Thyroid gland (tissue), 4 donors: Measurements from ENCODE around the gene APOH. TPM values are rescaled to one million over a fixed set of nuclear protein-coding genes. Genes with fewer than 3 reads are reported as not detected.

Experiments used
- DNase-seq, 2 donors: peaks; one replicate each; pipeline ENCODE4 v3.0.0-alpha.2; 2019
- H3K27ac ChIP-seq, 3 donors: fragments of 200-600 bp; sonication (generic); 1 replicate in 2 of 3; 2 replicates in 1 of 3; pipeline ENCODE4 v1.5.1; 2016 to 2019; ENCODE audit warnings: mild to moderate bottlenecking in 1 of 3, moderate library complexity in 1 of 3
- H3K27me3 ChIP-seq: fragments of 200-600 bp; sonication (generic); one replicate; pipeline ENCODE4 v1.5.1; 2019
- H3K36me3 ChIP-seq, 2 donors: fragments of 200-600 bp; sonication (generic); one replicate each; pipeline ENCODE4 v1.5.1; 2016 to 2019
- H3K4me1 ChIP-seq, 2 donors: fragments of 200-600 bp; sonication (generic); one replicate each; pipeline ENCODE4 v1.5.1; 2017 to 2019
- H3K4me3 ChIP-seq, 3 donors: fragments of 200-600 bp; sonication (generic); replicated peaks in 1 of 3; 1 replicate in 2 of 3; 2 replicates in 1 of 3; pipeline ENCODE4 v1.5.1; 2016; ENCODE audit warnings: mild to moderate bottlenecking in 1 of 3
- H3K9me3 ChIP-seq: fragments of 200-600 bp; sonication (generic); one replicate; pipeline ENCODE4 v1.5.1; 2017
- POLR2A ChIP-seq, 2 donors: fragments of 450-650 bp; IDR thresholded peaks; one replicate each; pipeline ENCODE4 v1.6.1; 2017; ENCODE audit warnings: antibody characterized with exemption in 2 of 2, mild to moderate bottlenecking in 2 of 2, moderate library complexity in 1 of 2
- WGBS, 2 donors: methylation state at CpG; one replicate each; pipeline ENCODE4 v1.1.5; 2017; 5-methylcytosine and 5-hydroxymethylcytosine counted together
- intact Hi-C: fragments of 100-400 bp; cut with DNase I; formaldehyde crosslinking; loops from one replicate; pipeline ENCODE4 v1.15.1; 2023
- total RNA-seq, 4 donors: library from RNA; depleted of rRNA; stranded (reverse); fragments of >200 nt; gene quantifications; one replicate each; pipeline ENCODE4 v1.2.3, GENCODE V29; 2016
- TF ChIP-seq, protein P1 (sequence below), 6 experiments: fragments of 200-600 bp in 3 of 6; fragments of 450-650 bp in 3 of 6; sonication (generic) in 3 of 6; IDR thresholded peaks; one replicate each; pipeline ENCODE4 v1.5.1; 2016 to 2019; ENCODE audit warnings: antibody characterized with exemption in 6 of 6, mild to moderate bottlenecking in 2 of 6, inconsistent platforms in 1 of 6, moderate library complexity in 1 of 6

Gene APOH
- total RNA-seq, 4 donors from 2014 or later = not detected

DNA sequence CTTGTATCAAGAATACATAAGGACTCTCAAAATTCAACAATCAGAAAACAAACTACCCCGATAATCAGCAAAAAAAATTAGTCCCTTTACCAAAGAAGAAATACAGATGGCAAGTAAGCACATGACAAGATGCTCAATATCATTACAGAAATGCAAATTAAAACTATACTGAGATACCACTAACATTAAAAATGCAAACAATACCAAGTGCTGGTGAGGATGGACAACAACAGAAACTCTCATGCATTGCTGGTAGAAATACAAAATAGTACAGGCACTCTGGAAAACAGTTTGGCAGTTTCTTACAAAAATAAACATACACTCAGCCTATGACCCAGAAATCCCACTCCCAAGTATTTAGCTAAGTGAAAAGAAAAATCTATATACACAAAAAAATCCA, 44.8 kb downstream of the APOH start:
- WGBS, 2 donors = 95 to 96% methylated on average over 1 of the region's 1 CpG
- TF ChIP-seq POLR2A (IDR thresholded peaks at IDR 0.05) = no peak
- TF ChIP-seq, protein P1, sequence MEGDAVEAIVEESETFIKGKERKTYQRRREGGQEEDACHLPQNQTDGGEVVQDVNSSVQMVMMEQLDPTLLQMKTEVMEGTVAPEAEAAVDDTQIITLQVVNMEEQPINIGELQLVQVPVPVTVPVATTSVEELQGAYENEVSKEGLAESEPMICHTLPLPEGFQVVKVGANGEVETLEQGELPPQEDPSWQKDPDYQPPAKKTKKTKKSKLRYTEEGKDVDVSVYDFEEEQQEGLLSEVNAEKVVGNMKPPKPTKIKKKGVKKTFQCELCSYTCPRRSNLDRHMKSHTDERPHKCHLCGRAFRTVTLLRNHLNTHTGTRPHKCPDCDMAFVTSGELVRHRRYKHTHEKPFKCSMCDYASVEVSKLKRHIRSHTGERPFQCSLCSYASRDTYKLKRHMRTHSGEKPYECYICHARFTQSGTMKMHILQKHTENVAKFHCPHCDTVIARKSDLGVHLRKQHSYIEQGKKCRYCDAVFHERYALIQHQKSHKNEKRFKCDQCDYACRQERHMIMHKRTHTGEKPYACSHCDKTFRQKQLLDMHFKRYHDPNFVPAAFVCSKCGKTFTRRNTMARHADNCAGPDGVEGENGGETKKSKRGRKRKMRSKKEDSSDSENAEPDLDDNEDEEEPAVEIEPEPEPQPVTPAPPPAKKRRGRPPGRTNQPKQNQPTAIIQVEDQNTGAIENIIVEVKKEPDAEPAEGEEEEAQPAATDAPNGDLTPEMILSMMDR (IDR thresholded peaks at IDR 0.05) = no peak
- H3K27me3 ChIP-seq = no peaks in the 10 kb centered on the region
- no peaks in the 10 kb centered on the region for H3K9me3 ChIP-seq
- no peaks in the 10 kb centered on the region for H3K36me3 ChIP-seq
- no peak for DNase-seq
- intact Hi-C loops = no loop called here
- no peak overlapping the region for H3K27ac ChIP-seq
- H3K4me1 ChIP-seq = no peaks in the 10 kb centered on the region
- no peak overlapping the region for H3K4me3 ChIP-seq

DNA sequence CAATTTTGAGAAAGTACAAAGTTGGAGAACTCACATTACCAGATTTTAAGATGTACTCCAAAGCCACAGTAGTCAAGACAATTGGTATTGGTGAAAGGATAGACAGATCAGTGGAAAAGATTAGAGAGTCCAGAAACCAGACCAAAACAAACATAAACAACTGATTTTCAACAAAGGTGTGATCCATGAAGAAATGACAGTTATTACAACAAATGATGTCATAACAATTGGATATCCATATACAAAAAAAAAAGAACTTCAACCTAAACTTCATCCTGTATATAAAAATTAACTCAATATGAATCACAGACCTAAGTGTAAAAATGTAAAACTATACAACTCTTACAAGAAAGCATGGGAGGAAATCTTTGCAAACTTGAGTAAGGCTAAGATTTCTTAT, 45.7 kb downstream of the APOH start:
- intact Hi-C loops = no loop called here
- no peak for DNase-seq
- Histone ChIP-seq H3K27me3 (no peaks in the 10 kb centered on the region), H3K4me1 (no peaks in the 10 kb centered on the region), H3K4me3 (no peak overlapping the region), H3K36me3 (no peaks in the 10 kb centered on the region), H3K27ac (no peak overlapping the region), H3K9me3 (no peaks in the 10 kb centered on the region)
- no peak for TF ChIP-seq POLR2A (IDR thresholded peaks at IDR 0.05)
- TF ChIP-seq, protein P1 (IDR thresholded peaks at IDR 0.05) = no peak

DNA sequence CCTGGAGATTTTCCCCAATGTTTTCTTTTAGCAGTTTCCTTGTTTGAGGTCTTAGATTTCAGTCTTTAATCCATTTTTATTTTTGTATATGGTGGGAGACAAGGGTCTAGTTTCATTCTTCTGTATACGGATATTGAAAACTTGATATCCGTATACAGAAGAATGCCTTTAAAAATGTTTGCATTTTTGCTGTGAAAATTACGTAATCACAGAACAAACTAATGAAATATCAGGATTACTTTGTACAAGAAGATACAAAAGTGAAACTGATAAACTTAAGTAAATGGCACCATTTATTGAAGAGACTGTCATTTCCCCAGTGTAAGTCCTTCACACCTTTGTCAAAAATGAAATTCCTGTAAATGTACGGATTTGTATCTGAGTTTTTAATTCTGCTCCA, 50.6 kb downstream of the APOH start:
- WGBS, 2 donors = 97 to 98% methylated on average over 4 of the region's 4 CpGs
- TF ChIP-seq, protein P1 (IDR thresholded peaks at IDR 0.05) = no peak
- no peak for TF ChIP-seq POLR2A (IDR thresholded peaks at IDR 0.05)

DNA sequence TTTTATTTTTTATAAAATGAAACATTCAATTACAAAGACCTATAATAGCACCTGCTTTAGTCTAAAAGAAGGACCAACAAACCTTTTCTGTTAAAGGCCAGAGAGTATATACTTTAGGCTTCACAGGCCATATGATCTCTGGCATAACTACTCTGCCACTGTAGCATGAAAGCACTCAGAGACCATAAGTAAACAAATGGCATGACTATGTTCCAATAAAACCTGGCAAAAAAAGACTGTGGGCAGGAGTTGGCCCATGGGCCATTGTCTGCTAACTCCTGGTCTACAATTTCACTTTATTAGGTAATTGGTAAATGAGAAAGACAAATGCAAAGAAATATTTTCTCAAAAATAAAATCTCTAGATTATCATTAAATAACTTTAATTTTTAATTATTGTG, 52.2 kb downstream of the APOH start:
- Histone ChIP-seq H3K9me3 (no peaks in the 10 kb centered on the region), H3K4me3 (no peak overlapping the region), H3K4me1 (peaks cover 4% of the 10 kb centered on the region in 2 donors), H3K27me3 (no peaks in the 10 kb centered on the region), H3K36me3 (no peaks in the 10 kb centered on the region), H3K27ac (no peak overlapping the region)
- intact Hi-C loops = no loop called here
- no peak for TF ChIP-seq POLR2A (IDR thresholded peaks at IDR 0.05)
- TF ChIP-seq, protein P1 (IDR thresholded peaks at IDR 0.05) = no peak
- no peak for DNase-seq

More for the DNA sequence above, 50.6 kb downstream of the APOH start:
- Histone ChIP-seq H3K27me3 (no peaks in the 10 kb centered on the region), H3K4me1 (no peaks in the 10 kb centered on the region), H3K27ac (no peak overlapping the region), H3K9me3 (no peaks in the 10 kb centered on the region), H3K36me3 (no peaks in the 10 kb centered on the region), H3K4me3 (no peak overlapping the region)
- intact Hi-C loops = no loop called here
- DNase-seq = no peak

DNA sequence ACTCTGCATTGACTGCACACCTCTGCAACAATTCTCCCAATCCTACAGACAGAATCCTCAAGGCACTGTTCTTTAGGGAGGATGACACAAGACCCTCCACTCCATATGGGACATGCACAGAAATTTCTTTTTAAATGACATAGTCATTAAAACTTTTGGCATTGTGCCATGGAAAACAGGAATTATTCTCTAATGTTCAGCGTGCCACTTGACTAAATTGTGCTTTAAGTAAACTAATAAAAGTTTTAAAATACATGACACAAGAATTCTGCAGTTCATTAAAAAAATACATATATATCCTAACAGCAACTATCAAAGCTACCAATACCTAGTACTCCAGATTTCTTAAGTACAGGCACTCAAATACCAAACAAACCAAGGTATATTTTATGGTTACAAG, 53.3 kb downstream of the APOH start:
- H3K27me3 ChIP-seq = no peaks in the 10 kb centered on the region
- H3K36me3 ChIP-seq = no peaks in the 10 kb centered on the region
- H3K9me3 ChIP-seq = no peaks in the 10 kb centered on the region
- intact Hi-C loops = no loop called here
- no peak for DNase-seq
- no peak overlapping the region for H3K4me3 ChIP-seq
- 61 to 70% methylated on average over 1 of the region's 1 CpG for WGBS, 2 donors
- TF ChIP-seq, protein P1 (IDR thresholded peaks at IDR 0.05) = no peak
- TF ChIP-seq POLR2A (IDR thresholded peaks at IDR 0.05) = no peak
- no peak overlapping the region for H3K27ac ChIP-seq
- peaks cover 4% of the 10 kb centered on the region in 2 donors for H3K4me1 ChIP-seq
